Activated CD8-positive, alpha-beta memory T cell treated with anti-CD3 and anti-CD28 coated beads for 4 hours (primary cell): ENCODE data around the gene DCDC2C.

ENCODE experiments used
- DNase-seq, 2 donors: peaks; one replicate each; pipeline ENCODE4 v3.0.0-alpha.2; 2020; ENCODE audit warnings: low read depth in 2 of 2

Gene DCDC2C

DNA sequence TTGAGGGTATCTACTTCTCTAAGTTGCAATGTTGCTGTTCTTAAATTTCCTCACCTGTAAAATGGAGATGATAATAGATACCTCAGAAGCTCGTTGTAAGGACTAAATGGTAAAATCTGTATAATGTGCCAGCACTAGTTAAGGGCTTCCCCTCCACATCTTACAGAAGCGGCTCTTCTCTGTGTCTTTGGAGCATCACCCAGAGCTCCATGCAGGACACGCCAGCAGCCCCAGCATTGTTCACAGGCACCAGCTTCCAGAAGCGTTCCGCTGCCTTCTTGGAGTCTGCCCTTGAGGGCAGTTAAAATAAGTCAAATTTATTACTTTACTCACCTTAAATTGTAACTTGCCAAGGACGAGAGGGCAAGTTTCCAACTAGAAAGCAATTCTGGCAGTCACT, 5.8 kb downstream of the DCDC2C start:
- no peak for DNase-seq

DNA sequence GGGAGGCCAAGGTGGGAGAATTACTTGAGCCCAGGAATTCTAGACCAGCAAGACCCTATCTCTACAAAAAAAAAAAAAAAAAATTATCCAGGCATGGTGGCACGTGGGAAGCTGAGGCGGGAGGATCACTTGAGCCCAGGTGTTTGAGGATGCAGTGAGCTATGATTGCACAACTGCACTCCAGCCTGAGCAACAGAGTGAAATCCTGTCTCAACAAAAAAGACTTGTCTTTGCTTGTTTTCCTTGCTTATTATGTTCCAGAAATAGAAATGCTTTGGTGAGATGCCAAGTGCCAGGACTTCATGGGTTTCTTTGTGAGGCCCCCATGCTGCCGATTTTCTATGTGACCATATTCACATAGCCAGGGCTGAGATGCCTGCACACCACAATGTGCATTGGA, 9.0 kb downstream of the DCDC2C start:
- DNase-seq, result no peak

DNA sequence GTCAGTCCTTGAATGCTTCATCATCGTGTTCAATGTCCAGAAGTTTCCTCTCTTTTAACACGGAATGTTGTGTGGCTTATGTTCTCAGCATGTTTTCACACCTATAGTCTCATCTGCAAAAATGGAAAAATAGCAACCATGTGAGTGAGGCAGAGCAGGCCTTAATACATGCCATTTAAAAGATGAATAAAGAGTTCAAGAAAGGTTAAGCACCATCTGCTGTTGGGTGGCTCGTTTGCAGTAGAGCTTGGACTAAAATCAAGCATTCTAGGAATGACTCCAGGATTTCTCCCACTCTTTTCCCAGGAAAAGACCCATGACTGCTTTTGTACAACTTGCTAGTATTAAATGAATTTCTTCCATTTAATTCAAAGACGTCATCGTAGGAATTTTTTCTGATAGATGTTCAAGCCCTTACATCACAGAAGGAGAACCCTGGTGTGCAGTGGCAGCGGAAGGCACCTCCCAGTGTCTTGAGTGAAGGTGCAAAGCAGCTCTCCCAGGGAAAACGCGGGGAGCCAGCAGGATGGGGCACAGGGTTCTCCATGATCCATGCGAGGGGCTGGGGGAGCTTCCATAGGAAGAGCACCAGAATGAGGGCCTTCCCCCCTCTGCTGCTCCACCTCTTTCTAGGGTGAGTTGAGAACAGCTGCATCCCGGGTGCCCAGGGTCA, 9.6 kb downstream of the DCDC2C start:
- DNase-seq, result no peak

DNA sequence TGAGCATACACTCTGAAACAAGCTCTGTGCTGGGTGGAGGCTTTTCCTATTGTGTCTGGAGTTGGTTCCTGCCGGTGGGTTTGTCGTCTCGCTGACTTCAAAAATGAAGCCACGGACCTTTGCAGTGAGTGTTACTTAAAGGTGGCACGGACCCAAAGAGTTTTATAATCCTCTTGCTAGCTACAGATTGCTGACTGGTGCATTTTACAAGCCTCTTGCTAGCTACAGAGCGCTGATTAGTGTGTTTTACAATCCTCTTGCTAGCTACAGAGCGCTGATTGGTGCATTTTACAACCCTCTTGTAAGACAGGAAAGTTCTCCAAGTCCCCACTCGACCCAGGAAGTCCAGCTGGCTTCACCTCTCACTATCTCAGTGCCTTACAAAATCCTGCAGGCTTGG, 15.3 kb downstream of the DCDC2C start:
- DNase-seq, result no peak

DNA sequence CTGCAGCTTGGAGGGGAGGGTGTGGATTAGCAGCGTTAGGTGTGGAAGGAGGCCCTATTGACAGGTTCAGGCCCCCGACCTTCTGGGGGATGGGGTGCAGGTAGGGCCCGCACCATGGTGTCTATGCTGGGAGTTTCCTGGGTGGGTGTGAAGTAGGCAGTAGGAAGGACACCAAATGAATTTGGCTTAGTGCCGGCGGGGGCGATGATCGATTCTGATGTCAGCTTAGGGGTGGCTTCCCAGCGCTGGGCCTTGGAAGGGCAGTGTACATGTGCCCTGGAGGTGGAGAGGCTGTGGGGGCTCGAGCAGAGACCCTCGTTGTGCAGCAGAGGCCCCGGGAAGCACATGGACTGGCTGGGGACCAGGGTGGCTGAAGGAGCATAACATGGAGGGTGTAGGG, 21.6 kb downstream of the DCDC2C start:
- DNase-seq, result no peak

DNA sequence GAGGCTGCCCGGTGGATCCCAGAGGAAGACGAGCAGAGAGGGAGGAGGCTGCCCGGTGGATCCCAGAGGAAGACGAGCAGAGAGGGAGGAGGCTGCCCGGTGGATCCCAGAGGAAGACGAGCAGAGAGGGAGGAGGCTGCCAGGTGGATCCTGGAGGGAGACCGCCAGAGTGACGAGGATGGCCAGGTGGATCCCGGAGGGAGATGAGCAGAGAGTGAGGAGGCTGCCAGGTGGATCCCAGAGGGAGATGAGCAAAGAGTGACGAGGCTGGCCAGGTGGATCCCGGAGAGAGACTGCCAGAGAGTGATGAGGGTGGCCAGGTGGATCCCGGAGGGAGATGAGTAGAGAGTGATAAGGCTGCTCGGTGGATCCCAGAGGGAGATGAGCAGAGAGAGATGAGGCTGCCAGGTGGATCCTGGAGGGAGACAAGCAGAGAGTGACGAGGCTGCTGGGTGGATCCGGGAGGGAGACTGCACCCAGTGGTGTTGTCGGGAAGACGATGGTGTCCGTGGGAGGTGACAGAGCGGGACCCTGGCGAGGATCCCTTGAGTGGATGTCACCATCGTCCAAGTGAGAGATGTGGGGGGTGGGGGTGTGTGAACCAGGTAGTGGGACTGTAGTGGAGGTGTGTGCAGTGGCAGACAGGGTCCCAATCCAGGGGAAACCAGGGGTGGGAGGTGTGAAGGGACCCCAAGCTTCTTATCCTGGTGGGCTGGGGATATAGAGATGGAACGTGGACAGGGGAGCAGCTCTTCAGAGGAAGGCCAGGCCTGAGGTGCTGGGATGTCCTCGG, 22.3 kb downstream of the DCDC2C start:
- no peak for DNase-seq

DNA sequence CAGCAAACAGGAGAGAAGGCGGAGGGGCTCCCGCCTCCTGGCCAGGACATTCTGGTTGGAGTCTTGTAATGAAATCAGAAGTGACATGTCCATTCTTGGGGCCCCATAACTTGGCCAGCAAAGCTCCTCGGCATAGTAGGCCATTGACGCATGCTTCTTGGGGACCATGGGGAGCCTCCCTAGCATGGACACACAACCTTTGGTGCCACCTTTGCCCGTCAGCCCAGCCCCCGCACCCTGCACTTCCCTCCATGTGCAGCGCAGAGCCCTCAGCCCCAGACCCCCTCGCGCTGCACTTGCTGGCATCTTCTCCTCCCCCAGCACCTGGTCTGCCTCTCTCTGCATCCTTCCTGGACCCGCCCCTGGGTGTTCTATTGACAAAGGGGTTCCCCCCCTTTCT, 23.1 kb downstream of the DCDC2C start:
- no peak for DNase-seq

DNA sequence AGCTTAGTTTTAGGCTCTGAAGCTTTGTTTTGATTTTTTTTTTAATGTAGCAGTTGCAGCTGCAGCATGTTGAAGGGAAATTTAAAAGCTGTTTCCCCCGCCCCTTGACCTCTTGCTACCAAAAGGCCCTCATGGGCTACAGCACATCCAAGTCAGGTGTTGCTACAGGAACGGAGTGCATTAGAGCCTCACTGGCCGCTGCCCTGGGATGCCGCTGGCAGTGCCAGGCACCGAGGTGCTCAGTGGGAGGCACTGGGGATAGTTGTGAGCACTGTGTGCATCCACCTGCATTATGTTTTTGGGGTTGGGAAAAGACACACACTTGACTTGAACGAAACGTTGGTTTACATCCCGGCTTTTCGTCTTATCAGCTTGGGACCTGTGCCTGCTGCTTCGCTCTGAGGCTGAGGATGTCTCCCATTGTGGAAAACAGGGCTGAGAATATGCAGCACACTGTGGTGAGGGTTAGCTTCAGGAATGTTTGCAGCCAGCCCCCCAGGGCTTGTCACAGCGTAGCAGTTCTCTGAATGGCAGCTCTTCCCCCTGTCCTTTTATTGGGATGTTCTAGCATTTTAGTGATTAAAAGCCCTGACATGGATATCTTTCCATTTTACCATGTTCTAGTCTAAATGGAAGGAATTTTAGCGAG, 24.1 kb downstream of the DCDC2C start:
- no peak for DNase-seq

DNA sequence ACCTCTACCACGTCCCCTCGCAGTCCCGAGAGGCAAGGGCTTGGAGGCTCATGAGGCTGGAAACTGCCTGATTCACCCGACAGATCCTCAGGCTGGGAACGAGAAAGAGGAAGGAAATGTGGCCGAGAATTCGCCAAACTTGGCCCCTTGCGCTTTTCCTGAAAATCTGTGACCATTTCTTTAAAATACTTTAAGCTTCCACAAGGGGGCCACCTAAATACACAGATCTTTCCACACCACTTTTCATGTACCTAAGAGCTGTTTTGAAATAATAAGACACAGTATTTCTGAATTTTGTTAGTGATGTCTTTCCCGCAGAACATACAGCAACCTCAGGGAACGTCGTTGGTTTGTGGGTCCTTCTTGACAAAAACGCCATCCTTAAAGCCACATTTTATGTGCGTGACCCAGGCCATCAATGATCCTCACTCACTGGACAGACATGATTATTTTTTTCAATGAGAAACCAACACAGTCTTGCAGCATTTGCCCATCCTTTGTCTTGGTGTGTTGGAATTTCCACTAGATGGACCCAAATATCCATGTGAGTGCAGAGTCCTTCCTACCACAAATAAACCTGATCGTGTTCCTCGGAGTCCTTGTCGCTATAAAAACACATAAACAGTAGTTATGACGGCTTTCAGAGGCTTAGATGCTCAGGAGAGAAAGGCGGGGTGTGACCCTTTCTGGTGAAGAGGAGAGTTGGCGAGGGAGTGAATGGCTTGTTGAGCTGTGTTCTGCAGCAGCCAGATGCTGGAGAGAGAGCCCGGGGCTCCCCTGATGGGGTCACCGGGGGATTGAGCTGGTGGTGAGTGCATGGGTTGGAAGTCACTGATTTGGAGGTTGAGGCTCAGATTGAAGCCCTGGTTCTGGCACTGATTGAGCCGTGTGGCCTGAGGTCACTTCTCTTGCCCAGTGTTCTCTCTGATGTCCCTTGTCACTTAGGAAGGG, 25.0 kb downstream of the DCDC2C start:
- no peak for DNase-seq

DNA sequence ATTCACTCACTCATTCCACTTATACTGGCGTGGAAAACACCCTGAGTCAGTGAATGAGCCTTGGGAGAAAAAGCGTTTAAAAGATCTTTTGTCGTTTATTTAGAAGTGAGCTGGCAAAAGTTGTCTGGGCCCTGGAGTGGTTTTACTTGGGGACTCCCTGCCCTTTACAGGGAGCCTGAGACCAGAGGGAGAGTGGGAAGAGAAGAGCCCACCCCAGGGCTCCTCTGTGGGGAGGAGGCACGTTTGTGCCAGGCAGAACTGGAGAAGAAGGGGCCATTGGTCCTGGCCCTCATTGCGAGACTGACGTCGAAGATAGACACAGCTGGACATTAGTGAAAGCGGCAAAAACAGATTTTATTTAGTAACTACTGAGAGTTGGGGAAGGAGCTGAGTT, 25.7 kb downstream of the DCDC2C start:
- DNase-seq, result no peak

DNA sequence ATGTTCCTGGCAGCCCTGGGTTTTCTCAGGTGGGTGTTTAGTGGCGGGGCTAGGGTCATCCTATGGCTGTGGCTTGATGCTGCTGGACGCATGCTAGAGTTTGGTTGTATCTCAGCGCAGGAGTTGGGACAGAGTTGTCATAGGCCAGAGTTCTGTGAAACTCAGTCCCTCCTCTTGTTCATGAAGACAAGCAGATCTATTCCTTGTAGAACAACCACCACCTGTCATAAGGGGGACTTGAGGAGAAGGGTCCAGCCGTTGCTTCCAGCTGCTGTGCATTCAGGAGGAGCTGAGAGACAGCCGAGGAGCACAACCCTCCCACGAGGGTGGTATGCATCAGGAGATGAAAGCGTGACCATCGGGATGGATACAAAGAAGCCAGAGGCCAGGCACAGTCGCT, 26.4 kb downstream of the DCDC2C start:
- no peak for DNase-seq

DNA sequence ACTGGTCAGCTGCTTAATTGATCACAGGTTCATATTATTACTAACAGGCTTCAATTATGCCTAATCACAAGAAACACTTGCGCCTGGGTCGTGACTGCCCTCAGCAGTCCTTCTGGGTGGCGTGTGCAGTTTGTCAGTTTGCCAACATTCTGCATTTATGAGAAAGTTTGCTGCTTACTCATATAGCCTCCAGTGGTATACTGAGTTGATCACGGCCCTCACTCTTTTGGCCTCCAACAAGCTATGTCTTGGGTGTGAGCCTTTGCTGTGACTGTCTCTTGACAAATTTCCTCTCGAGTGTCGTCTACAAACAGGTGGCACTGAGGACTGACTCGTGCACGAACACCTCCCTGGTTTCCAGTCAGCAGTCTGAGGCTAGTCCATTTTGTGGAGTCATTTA, 27.3 kb downstream of the DCDC2C start:
- DNase-seq, result no peak

DNA sequence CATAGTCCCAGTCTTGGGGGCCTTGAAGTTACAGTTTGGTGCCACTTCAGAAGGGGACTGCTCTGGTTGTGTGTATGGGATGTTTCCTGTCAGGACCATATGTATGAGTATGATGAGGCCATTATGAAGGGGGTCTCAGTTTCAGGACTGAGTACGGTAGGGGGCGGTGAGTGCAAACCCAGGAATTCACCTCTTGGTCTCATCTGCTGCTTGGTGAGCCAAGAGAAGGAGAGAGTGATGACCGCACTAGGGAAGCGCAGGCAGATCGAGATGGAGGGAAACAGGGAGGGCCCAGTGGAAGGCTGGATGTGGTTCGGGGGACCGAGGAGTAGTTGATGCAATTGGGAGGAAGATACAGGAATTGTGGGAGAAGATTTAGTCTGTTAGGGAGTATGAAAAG, 28.5 kb downstream of the DCDC2C start:
- DNase-seq, result no peak

DNA sequence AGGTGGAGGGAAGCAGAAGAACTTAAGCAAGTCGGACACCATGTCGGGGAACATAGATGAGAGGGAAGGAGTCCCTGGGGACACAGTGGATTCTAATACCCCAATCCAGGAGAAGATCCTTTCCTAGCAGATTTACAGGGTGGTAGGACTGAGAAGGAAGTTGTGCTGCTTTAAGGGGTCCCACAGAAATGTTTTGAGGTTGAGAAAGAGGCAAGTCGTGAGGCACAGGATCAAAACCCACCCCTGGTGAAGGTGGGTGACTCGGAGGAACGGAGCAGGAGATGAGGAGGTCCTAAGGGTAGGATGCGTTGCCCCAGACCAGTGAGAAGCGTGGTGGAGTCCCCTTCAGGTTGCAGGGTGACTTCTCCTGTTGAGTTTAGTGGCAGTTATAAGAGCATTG, 32.7 kb downstream of the DCDC2C start:
- no peak for DNase-seq

DNA sequence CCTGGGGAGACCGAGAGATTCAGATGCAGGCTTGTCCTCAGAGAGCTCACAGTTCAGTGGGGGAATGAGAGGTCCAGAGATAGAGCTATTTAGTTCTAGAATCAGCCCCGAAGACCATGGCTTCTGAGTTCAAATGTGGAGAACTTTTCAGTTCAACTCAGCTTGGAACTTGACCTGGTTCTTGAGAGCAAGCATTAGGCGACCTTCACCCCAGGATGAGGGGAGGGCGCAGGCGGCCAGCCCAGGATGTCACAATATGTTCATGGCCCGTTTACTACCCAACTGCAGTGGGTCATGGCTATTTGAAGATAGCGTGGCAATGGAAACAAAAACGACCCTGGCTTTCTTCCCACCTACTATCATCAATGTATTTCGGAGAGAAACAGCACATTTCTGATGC, 33.8 kb downstream of the DCDC2C start:
- no peak for DNase-seq

DNA sequence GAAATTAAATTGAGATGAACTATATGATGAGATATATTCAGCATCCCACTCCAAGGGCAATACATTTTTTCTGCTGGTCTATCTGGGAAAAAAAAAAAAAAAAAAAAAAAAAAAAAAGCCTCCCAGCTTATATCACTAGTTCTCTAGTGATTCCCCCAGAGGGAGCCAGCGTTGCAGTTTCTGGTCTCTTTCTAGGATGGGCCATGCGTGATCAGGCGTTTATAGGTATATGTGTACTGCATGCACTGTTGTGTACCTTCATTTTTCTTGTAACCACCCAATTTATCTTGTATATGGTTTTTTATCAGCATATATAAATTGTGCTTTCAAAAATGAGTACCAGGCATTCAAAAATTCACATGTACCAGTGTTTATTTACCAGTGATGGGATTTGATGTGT, 35.1 kb downstream of the DCDC2C start:
- no peak for DNase-seq

DNA sequence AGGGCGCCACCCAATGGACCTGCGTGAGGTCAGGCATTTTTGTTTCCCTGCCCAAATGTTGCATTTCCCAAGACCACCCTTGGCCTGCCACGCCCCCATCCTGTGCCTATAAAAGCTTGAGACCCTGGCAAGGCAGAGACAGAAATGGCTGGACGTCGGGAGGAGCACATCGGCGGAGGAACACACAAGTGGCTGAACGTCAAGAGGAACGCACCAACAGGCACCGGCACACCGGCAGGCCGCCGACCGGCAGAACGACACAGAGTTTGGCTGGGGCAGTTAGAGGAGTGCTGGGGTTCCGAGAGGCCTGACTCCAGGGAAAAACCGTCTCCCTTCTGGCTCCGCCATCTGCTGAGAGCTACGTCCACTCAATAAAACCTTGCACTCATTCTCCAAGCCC, 35.9 kb downstream of the DCDC2C start:
- no peak for DNase-seq

DNA sequence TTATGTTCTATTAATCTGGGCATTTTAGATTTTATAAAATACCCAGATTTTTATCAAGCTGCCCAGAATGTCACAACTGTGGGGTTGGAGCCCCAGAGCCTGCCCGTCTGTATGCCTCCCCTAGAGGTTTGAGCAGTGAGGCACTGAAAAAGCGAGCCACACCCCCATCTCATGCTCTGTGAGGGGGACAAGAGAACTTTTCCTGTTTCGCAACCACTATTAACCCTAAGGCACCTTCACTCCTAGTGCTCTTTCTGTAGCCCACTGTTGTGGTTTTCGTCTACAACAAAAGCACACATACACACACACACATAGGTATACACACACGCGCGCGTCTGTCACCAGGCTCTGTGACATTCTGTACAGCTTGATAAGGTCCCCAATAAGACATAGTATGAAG, 38.0 kb downstream of the DCDC2C start:
- no peak for DNase-seq

DNA sequence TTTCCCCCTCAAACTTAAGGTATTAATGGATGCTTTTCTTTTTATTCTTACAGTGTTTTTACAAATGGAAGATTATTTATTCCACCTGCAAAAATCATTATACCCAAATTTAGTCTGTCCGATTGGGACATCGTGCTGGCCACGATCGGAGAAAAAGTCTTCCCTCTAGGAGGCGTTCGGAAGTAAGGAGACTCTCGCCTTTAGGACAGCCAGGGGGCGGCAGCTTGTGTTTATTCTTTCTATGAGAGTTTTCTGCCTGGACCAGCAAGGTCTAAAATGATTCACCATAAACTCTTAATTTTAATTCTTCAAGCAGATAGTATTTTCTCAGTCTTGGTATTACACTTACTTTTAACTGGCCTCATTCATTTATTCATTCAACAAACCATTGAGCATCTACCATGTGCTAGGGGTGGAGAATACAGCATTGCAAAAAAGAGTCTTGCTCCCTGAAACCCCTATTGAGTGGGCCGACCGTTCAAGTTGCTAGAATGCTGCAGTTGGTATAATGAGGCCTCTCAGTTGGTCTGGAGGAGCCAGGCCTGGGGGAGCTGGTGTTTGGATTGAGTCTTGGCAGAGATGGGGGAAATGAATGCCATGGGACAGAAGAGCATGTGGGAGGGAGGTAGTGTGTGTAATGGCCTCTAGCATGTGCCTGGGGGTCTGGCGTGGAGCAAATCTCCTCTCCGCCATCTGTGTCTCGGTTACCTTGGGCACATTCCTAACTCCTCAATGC, 38.7 kb downstream of the DCDC2C start:
- DNase-seq, result no peak

DNA sequence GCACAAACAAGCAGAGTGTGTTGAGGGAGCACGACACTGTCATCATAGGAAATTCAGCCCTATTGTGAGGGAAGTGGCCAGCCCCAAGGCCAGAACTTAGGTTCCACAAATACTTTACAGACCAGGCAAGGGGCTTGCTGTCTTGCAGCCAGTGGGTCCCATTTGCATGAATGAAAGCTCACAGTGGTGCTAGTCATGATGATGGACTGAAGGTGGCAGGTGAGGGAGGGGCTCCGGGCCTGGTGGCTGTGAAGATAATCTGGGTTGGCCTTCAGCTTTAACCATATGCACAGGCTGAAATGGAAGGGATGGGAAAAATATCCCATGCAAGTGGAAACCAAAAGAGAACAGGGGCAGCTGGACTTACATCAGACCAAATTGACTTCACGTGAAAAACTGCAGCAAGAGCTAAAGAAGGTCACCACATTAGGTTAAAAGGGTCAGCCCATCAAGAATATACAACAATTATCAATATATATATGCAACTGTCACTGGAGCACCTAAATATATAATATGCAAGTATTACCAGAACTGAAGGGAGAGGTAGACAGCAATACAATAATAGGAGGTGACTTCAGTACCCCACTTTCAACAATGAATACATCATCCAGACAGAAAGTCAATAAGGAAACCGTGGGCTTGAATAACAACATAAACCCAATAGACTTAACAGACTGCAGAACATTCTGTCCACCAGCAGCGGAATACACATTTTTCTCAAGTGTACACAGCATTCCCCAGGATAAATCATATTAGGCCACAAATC, 39.6 kb downstream of the DCDC2C start:
- no peak for DNase-seq
